Measurements from ENCODE around the gene KRT71. TPM values are rescaled to one million over a fixed set of nuclear protein-coding genes. Genes with fewer than 3 reads are reported as not detected.

The KRT71 gene
- total RNA-seq, 1 donor from 2014 or later = not detected

GRCh38 chr12:52534482-52534881 lies 18.5 kb downstream of the KRT71 start:
- Mint-ChIP-seq H3K9me3 (no peaks in the 10 kb centered on the region), H3K4me3 (no peak overlapping the region), H3K36me3 (ENCODE audit: low read depth) (no peaks in the 10 kb centered on the region), H3K27ac (ENCODE audit: unreplicated experiment) (no peak overlapping the region), H3K27me3 (ENCODE audit: low read depth) (no peaks in the 10 kb centered on the region), H3K4me1 (no peaks in the 10 kb centered on the region)
- DNase-seq (ENCODE audit: low read depth, low spot score) = no peak
- TF ChIP-seq CTCF (conservative IDR thresholded peaks at IDR 0.05) = no peak

- no peaks in the 10 kb centered on the region for H3K9me3 Mint-ChIP-seq
- DNase-seq (ENCODE audit: low read depth, low spot score) = no peak
- H3K4me1 Mint-ChIP-seq = no peaks in the 10 kb centered on the region
- TF ChIP-seq CTCF (conservative IDR thresholded peaks at IDR 0.05) = no peak
- H3K27me3 Mint-ChIP-seq (ENCODE audit: low read depth) = no peaks in the 10 kb centered on the region
- no peak overlapping the region for H3K27ac Mint-ChIP-seq (ENCODE audit: unreplicated experiment)
- H3K4me3 Mint-ChIP-seq = no peak overlapping the region
- H3K36me3 Mint-ChIP-seq (ENCODE audit: low read depth) = no peaks in the 10 kb centered on the region
These were observed 19.1 kb downstream of the KRT71 start for GRCh38 chr12:52533686-52534470.

GRCh38 chr12:52532636-52533035 lies 20.3 kb downstream of the KRT71 start:
- no peaks in the 10 kb centered on the region for H3K9me3 Mint-ChIP-seq
- no peak overlapping the region for H3K4me3 Mint-ChIP-seq
- no peaks in the 10 kb centered on the region for H3K36me3 Mint-ChIP-seq (ENCODE audit: low read depth)
- H3K27me3 Mint-ChIP-seq (ENCODE audit: low read depth) = no peaks in the 10 kb centered on the region
- DNase-seq (ENCODE audit: low read depth, low spot score) = no peak
- H3K27ac Mint-ChIP-seq (ENCODE audit: unreplicated experiment) = no peak overlapping the region
- H3K4me1 Mint-ChIP-seq = no peaks in the 10 kb centered on the region
- TF ChIP-seq CTCF (conservative IDR thresholded peaks at IDR 0.05) = no peak

- Mint-ChIP-seq H3K27me3 (ENCODE audit: low read depth) (no peaks in the 10 kb centered on the region), H3K4me3 (no peak overlapping the region)
- no peak for TF ChIP-seq CTCF (conservative IDR thresholded peaks at IDR 0.05)
These were observed 21.2 kb downstream of the KRT71 start for GRCh38 chr12:52531566-52532300.

GRCh38 chr12:52530905-52531304 lies 22.0 kb downstream of the KRT71 start:
- DNase-seq (ENCODE audit: low read depth, low spot score) = no peak
- Mint-ChIP-seq H3K9me3 (no peaks in the 10 kb centered on the region), H3K4me1 (no peaks in the 10 kb centered on the region), H3K36me3 (ENCODE audit: low read depth) (no peaks in the 10 kb centered on the region), H3K27ac (ENCODE audit: unreplicated experiment) (no peak overlapping the region), H3K4me3 (no peak overlapping the region), H3K27me3 (ENCODE audit: low read depth) (no peaks in the 10 kb centered on the region)
- TF ChIP-seq CTCF (conservative IDR thresholded peaks at IDR 0.05) = no peak

More at GRCh38 chr12:52531566-52532300, 21.2 kb downstream of the KRT71 start:
- no peak for DNase-seq (ENCODE audit: low read depth, low spot score)
- Mint-ChIP-seq H3K9me3 (no peaks in the 10 kb centered on the region), H3K36me3 (ENCODE audit: low read depth) (no peaks in the 10 kb centered on the region), H3K4me1 (no peaks in the 10 kb centered on the region), H3K27ac (ENCODE audit: unreplicated experiment) (no peak overlapping the region)

Data from neural crest cell (in vitro differentiated cells).